D721Med (cell line): Measurements from ENCODE around the gene NUMB.

Experiments
- DNase-seq: peaks from one replicate; pipeline ENCODE4 v3.0.0; 2011; ENCODE audit warnings: low spot score; ENCODE audit not compliant: insufficient read length
- FAIRE-seq: peaks from 2 replicates; lab custom pipeline; 2011; peaks lifted over from hg19 to GRCh38; lab: Jason Lieb, UNC
- TF ChIP-seq, protein P1 (sequence below): IDR thresholded peaks from 2 replicates; pipeline ENCODE4 v1.5.1; 2012; ENCODE audit warnings: mild to moderate bottlenecking, control low read depth; ENCODE audit not compliant: insufficient read depth; ENCODE audit errors: missing control alignments

NUMB gene

DNA sequence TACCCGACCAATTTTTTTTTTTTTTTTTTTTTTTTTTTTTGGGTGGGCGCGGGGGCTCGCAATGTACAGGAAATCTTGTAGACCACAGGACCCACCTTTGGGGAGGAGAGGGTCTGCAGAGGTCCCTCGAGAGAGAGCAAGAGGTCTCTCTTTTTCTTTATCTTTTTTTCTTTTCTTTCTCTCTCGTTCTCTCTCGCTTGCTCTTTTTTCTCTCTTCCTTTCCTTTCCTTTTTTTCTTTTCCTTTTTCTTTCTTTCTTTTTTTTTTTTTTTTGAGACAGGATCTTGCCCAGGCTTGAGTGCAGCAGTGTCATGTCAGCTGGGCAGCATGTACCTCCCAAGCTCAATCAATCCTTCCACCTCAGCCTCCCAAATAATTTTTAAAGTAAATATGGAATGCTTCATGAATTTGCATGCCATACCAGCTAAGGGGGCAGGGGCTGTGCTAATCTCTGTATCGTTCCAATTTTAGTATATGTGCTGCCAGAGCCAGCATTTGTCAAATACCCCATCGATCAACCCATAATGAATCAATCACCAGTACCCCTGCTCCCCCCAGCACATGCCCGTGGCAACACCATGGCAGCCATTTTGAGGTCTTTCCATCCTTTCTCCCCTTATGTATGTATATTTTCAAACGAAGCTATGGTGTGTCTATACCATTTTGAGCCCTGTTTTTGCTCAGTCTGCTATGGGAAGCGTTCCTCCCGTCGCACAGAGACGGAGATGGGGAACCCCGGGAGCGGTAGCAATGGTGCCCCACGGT is 211.8 kb downstream of the NUMB start:
- TF ChIP-seq, protein P1, sequence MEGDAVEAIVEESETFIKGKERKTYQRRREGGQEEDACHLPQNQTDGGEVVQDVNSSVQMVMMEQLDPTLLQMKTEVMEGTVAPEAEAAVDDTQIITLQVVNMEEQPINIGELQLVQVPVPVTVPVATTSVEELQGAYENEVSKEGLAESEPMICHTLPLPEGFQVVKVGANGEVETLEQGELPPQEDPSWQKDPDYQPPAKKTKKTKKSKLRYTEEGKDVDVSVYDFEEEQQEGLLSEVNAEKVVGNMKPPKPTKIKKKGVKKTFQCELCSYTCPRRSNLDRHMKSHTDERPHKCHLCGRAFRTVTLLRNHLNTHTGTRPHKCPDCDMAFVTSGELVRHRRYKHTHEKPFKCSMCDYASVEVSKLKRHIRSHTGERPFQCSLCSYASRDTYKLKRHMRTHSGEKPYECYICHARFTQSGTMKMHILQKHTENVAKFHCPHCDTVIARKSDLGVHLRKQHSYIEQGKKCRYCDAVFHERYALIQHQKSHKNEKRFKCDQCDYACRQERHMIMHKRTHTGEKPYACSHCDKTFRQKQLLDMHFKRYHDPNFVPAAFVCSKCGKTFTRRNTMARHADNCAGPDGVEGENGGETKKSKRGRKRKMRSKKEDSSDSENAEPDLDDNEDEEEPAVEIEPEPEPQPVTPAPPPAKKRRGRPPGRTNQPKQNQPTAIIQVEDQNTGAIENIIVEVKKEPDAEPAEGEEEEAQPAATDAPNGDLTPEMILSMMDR, result no peak
- FAIRE-seq (no peak), DNase-seq (no peak)

DNA sequence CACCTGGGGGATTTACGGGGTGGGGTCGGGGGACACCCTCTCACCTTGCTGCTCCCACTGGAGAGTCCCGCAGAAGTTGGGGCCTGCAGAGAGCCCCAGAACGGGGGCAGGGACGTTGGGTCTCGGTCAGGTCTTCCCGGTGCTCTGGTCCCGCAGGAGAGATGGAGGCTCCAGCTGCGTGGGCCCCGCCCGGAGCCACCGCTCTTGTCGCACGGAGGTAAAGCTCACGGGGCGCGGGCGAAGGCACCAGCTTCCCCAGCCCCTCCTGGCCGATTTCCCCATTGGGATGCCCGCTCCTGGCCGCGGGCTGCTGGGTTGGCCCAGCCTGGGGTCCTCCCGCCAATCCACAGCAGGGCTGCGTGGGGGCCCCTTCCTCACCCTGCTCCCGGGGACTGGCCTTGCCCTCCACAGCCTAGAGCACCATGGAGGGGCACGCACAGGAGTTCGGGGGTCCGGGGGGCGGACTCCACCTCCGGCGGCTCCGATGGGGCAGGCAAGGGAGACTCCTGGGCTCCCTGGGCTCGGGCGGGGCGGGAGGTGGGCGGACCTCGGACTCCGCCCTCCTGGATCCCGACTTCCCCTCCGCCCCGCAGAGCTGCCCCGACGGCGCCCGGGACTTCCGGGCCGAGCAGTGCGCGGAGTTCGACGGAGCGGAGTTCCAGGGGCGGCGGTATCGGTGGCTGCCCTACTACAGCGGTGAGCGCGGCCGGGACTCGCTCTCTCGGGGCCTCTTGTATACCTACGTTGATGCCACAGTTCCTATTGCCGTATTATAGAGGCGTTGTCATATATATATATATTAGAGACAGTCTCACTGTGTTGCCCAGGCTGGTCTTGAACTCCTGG is 212.6 kb downstream of the NUMB start:
- DNase-seq (no peak), FAIRE-seq (no peak)
- TF ChIP-seq, protein P1, result no peak

DNA sequence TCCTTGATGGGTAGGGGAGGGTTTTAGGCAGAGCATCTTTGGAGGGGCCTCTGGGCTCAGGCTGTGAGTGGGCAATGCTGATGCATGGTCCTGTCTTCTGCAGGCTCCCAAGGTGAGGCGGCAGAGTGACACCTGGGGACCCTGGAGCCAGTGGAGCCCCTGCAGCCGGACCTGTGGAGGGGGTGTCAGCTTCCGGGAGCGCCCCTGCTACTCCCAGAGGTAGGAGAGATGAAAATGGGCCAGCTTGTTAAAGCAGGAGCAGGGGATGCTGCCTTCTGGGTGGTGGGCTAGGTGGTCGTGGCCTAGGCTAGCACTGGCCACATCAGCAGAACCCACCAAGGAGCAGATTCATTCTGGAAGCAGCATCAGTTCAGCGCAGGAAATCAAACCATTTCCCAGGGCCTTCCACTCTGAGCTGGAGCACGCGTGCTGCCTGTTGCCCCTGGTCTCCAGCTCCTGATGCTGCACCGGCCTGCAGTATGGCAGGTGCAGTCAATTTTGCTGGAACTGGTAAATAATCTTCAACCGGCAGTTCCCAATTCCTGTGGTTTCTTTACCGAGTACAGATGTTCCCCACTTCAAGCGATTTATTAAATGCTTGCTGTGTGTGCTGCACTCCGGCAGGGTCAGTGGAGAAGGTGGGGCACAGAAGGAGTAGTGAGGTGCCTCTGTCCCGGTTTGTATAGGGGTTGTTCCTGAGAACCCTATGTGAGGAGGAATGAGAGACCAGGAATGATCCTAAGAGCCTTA is 213.6 kb downstream of the NUMB start:
- TF ChIP-seq, protein P1, result no peak
- FAIRE-seq, result no peak
- DNase-seq, result no peak

- TF ChIP-seq, protein P1, result no peak
- DNase-seq (no peak), FAIRE-seq (no peak)
These were observed 214.6 kb downstream of the NUMB start for GRCh38 chr14:73243748-73244147.

GRCh38 chr14:73243341-73243740 is 215.0 kb downstream of the NUMB start:
- no peak for FAIRE-seq
- TF ChIP-seq, protein P1, result no peak

DNA sequence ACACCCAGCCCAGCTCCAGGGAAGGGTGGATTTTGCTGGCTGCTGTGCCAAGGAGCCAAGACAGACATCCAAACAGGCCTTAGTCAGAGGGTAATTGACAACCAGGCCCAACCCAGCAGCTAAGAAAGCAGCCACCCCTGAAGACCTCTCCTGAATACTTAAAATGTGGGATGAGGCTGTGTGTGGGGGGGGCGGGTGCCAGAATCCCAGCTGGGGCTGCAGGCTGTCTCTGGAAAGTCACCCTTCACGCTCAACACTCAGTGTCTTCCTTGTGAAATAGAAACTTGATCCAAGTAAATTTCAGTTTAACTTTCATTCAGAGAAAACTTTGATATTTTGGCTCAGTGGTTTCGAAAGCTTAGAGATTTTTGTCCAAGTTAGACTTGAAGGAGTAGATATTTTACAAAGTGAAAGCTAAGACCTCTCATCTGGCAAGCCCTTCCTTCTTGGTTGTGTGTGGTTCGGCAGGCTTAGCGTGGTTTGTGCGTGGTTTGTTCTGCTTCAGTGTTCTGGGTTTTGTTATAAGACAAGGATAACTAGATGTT is 215.9 kb downstream of the NUMB start:
- FAIRE-seq (no peak), DNase-seq (no peak)
- TF ChIP-seq, protein P1, result no peak

More at GRCh38 chr14:73243341-73243740, 215.0 kb downstream of the NUMB start:
- DNase-seq, result no peak
